GM04504 (cell line): ENCODE data around the gene IQGAP2.

Experiments used
- DNase-seq: peaks from one replicate; pipeline ENCODE4 v3.0.0-alpha.2; 2012; ENCODE audit warnings: low read depth

Gene IQGAP2

GRCh38 chr5:76755779-76756637, 352.9 kb downstream of the IQGAP2 start:
- DNase-seq, result no peak

GRCh38 chr5:76757049-76757448, 354.0 kb downstream of the IQGAP2 start:
- DNase-seq, result no peak
